Inflammatory macrophage treated with lipopolysaccharide for 4 hours (primary cell): Measurements from ENCODE around the gene RGS4.

Experiments used
- DNase-seq: peaks from one replicate; pipeline ENCODE4 v3.0.0-alpha.2; 2020

RGS4 gene

GRCh38 chr1:163104385-163105099 lies 35.4 kb downstream of the RGS4 start:
- DNase-seq, result no peak

- DNase-seq, result no peak
Measured at GRCh38 chr1:163106364-163106987, 37.3 kb downstream of the RGS4 start.

GRCh38 chr1:163107655-163108054 lies 38.5 kb downstream of the RGS4 start:
- no peak for DNase-seq

DNA sequence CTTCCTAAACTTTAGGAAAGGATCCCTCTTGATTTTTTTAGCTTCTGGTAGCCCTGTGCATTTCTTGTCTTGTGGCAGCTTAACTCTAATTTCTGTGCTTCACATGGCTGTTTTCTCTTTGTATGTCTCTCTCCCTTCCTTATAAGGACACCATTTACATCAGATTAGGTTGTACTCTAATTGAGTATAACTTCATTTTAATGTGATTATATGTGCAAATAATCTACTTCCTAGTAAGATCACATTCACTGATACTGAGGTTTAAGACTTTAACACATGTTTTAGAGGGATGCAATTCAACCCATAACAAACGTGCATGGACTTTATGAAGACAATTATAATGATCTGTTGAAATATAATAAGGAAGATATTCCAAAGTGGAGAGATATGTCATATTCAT lies 46.7 kb downstream of the RGS4 start:
- no peak for DNase-seq

- no peak for DNase-seq
Measured at GRCh38 chr1:163119707-163120106, 50.5 kb downstream of the RGS4 start.

- DNase-seq, result no peak
Measured at GRCh38 chr1:163120372-163120771, 51.2 kb downstream of the RGS4 start.

- DNase-seq, result no peak
Measured at GRCh38 chr1:163124812-163125211, 55.7 kb downstream of the RGS4 start.
